ENCODE measurements around the gene SLC22A31. TPM values are rescaled to one million over a fixed set of nuclear protein-coding genes. Genes with fewer than 3 reads are reported as not detected.
A peak's percentile ranks its signal among the peaks of the same experiment; 100 is the strongest.

The SLC22A31 gene
- polyA plus RNA-seq, 3 donors, result 0.11 to 0.37 (median 0.24) TPM

DNA sequence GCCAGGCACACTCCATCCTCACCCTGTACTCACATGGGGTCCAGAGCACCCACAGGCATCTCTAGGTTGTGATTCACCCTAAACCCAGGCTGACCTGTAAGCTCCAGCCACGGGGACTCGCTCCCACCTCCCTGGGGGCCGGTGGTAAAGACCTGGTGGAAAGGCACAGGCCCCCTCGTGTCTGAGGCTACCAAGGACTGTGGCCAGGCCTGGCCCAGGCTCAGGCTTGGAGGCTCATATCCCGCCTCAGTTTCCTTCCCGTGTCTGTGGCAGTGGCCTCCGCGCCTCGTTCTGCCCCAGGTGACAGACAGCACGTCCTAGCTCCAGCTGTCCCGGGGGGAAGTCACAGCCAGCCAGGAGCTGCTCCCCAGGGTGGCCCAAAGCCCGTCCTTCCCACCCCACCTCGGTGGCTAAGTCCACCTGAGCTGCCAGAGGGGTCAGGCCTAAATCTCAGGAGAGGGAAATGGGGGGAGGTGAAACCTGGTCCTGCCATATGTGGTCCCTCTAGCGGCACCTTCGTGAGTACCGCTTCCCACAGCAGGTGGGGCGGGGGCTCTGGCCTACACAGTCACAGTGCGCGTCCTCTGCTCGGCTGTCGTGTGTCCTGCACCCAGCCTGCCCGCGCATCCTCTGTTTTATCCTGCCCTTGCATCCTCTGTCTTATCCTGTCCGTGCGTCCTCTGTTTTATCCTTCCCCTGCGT is 16.2 kb downstream of the SLC22A31 start:
- no peak for DNase-seq (ENCODE audit: low read depth in 3 of 3, low spot score in 2 of 3)

DNA sequence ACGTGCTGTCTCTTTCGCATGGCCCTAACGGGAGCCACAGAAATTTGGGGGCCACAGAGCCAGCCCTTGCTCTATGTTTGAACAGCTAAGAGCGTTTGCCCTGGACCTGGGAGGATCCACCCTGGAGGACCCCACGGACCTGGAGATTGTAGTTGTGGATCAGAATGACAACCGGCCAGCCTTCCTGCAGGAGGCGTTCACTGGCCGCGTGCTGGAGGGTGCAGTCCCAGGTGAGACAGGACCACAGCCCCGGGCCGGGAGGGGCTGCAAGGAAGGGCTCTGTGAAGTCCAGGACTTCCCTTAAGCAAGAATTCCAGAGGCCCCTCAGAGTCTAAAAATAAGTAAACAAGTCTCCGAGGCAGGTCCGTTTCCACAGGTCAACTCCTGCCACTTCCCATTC is 16.9 kb downstream of the SLC22A31 start:
- DNase-seq (ENCODE audit: low read depth in 3 of 3, low spot score in 2 of 3), result no peak

DNA sequence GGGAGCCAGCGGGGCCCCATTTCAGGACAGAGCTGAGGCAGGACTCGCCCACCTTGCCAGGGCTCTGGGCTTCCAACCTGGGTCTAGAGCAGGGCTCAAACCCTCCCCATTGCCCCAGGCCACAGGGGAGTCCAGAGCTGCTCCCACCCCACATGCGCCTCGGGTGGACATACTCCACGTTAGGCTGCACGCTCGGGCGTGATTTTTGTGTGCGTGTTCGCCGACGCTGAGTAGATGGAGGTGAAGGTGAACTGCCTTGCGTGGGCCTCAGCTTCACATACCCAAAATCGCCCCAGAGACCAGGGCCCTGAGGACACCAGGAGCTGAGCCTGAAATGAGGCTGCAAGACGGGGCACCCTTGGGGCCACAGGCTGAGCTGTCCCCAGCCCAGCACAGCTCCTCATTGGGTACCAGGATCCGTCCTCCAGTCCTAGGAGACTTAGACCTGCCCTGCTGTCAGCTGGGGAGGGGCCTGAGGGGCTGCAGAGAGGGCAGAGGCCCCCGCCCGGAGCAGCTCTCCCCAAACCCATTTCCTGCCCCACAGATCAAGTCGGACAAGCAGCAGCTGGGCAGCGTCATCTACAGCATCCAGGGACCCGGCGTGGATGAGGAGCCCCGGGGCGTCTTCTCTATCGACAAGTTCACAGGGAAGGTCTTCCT is 20.6 kb downstream of the SLC22A31 start:
- no peak for DNase-seq (ENCODE audit: low read depth in 3 of 3, low spot score in 2 of 3)

DNA sequence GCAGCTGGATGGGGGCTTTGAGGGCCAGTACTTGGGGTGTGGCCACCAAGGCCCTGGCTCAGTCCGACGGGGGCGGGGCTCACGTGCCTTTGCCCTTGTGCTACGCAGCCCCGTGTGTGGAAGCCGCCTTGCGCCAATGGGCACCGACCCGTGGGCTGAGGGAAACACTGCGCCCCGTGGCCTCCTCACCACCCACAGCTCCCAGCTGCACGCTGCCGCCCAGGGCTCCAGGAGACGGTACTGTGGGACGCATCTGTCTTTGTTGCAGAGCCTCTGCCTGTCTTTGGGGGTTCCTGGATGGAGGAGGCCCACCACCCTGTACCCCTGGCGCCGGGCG is 21.2 kb downstream of the SLC22A31 start:
- DNase-seq (ENCODE audit: low read depth in 3 of 3, low spot score in 2 of 3), result no peak

DNA sequence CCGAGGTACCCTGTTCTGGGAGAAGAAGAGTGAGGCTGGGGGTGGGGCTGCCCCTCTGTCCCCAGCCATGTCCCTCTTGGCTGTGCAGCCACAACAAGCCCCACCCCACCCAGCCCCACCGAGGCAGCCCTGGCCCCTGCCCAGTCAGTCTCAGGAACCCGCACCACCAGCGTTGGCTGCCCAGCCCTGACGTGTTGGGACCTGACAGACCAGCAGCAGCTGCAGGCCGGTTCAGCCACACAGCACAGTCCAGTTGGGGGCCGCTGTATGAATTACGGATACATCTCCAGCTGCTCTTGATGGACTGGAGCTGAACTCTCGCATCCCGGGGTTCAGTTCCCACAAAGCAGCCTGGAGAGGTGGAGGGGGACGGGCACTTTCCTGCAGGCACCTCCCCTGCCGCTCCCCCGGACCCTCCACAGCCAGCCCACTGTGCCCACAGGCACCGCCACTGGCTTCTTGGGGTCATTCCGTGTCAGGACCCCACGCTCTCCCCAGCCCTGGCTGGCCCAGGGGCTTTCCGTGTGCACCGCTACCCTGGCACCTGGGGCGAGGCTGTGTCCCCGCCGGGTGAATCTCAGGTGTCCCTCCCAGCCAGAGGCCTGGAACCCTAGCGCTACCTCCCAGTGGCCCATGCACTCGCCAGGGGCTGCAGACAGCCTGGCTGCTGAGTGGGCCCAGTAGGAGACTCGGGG is 21.7 kb downstream of the SLC22A31 start:
- DNase-seq (ENCODE audit: low read depth in 3 of 3, low spot score in 2 of 3), result no peak

DNA sequence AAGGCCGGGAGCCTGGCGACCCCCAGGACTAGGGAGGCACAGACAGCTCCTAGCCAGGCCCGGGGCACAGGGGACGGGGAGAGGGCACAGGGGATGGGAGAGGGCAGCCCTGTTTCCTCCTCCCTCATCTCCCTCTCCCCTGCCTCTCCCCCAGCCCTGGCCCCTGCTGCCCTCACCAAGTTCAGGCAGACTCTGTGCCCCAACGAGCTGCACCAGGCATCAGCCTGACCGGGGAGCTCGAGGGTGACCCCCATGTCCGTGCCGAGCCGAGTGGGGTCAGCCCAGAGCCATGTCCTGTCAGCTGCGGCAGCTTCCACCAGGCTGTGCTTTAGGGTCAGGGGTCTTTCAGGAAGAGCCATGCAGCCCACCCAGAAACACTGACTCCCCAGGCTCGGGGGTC is 22.8 kb downstream of the SLC22A31 start:
- no peak for DNase-seq (ENCODE audit: low read depth in 3 of 3, low spot score in 2 of 3)

DNA sequence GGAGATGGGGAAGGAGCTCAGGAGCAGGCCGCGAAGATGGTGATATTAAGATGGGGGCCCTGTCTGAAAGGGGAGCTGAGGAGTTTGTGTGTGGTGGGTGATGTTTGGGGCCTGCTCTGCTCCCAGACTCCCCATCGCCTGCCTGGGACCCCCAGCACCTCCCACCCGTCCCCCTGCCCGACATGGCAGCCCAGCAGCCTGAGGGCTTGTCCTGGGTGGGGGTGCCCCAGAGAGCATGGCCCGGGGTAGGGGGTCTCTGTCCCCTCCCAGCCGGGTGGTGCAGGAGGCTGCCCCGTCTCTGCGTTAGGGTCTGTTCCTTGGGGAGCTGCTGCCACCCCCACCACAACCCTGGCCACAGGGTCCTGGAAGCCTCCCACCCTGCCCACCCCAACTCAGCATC is 23.6 kb downstream of the SLC22A31 start:
- no peak for DNase-seq (ENCODE audit: low read depth in 3 of 3, low spot score in 2 of 3)

DNA sequence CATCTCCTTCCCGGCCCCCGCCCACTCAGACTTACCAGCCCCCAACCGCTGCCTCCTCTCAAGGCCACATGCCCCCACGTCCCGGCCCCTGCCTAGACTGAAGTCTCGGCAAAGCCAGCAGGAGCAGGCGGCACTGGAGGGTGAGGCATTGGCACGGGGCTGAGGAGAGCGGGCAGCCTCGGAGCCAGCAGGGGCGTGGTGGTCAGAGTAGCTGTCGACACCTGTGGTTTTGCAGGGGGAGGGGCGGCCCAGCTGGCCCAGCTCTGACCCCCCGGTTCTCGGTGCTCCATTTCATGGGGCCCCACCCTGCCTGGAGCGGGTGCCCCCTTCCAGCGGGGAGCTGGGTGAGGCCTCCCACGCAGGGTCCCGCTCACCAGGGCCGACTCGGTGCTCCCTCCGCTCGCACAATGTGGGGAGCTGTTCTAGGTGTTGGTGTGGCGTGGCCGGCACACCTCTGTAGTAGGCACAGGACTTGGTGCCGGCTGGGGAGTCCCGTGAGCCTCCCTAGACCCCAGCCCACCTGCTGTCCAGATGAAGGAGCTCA is 24.1 kb downstream of the SLC22A31 start:
- no peak for DNase-seq (ENCODE audit: low read depth in 3 of 3, low spot score in 2 of 3)

DNA sequence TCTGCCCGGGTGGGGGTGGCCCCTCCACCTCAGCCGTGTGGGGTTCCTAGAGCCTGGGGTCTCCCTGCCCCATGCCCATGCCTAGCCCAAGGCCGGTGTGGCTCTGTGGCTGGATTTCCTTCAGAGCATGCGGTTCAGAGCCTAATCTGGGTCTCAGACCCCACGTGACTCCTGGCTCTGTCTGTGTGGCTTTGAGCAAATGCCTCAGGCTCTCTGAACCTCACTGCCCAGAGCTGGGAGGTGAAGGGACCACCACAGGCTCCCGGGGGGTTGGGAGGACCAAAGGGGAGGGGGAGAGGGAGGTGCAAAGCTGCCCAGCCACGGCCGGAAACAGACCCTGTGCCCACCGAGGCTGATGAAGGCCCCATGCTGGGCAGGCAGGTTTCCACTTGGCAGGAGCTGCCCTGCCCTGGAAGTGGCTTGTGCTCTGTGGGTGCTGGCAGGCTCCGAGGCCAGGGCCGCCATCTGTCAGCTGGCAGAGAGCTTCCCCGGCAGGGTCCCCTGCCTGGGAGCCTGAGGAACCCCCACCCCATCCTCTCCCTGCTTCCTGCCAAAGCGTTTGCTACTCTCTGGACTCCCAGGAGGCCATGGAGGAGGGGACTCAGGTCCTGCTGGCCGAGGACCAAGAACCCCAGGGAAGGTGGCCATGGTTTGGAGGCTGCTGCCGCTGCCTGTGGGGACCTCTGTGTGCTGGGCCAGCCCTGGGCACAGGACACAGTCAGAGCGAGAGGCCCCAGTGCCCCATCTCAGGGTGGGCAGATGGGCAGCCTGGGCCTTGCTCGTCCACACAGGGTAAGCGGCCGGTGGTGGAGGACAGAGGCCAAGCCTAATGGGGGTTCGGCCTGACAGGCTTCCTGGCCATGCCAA is 24.8 kb downstream of the SLC22A31 start:
- DNase-seq (ENCODE audit: low read depth in 3 of 3, low spot score in 2 of 3), result no peak

DNA sequence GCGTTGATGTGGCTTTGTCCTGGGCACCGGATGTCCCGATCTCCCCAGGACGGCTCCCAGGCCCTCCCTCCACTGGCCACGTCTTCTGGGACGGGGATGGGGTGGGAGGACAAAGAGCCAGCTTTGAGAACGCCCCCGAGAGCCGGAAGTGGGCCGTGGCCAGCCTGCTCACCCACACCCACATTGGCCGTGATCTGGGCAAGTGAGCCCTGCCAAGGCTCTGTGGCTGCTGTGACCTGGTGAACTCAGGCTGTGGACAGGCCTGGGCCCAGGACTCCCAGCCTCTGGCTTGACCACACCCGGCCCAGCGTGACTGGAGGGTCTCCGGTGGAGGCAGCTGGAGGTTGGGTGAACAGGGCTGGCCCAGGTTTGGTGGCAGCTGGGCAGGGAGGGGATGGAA is 25.5 kb downstream of the SLC22A31 start:
- no peak for DNase-seq (ENCODE audit: low read depth in 3 of 3, low spot score in 2 of 3)

DNA sequence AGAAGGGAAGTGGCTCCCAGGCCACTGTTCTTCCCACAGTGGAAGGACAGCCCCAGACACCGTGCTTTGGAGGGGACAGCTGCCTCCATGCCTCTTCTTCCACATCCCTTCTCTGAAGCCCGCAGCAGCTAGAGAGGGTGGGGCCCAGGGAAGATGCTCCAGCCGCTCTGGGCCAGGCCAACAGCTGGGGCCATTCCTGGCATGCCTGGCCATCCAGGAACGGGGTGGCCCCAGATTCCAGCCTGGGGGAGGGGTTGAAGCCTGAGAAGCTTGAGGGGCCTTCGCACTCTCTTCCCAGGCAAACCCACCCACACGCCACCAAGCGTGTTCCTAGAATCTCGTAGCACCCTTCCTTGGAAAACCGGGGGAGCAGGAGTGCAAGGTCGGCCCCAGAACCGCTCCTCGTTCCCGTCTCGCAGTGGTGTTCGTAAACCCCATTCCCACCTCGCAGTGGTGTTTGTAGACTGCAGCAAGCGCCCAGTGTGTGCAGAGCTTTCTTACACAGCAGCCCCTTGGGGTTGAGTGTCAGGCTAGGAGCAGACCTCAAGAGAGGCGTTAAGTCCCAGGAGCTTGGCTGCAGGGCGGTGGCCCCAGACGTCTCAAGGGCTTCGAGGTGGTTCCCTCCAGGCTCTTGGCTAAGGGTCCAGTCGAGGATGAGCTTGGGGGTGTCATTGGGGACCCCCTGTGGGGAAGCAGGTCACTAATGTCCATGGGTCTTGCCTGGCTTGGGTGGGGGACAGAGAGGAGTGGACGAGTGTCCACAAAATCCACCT is 26.1 kb downstream of the SLC22A31 start:
- DNase-seq (ENCODE audit: low read depth in 3 of 3, low spot score in 2 of 3), result no peak

DNA sequence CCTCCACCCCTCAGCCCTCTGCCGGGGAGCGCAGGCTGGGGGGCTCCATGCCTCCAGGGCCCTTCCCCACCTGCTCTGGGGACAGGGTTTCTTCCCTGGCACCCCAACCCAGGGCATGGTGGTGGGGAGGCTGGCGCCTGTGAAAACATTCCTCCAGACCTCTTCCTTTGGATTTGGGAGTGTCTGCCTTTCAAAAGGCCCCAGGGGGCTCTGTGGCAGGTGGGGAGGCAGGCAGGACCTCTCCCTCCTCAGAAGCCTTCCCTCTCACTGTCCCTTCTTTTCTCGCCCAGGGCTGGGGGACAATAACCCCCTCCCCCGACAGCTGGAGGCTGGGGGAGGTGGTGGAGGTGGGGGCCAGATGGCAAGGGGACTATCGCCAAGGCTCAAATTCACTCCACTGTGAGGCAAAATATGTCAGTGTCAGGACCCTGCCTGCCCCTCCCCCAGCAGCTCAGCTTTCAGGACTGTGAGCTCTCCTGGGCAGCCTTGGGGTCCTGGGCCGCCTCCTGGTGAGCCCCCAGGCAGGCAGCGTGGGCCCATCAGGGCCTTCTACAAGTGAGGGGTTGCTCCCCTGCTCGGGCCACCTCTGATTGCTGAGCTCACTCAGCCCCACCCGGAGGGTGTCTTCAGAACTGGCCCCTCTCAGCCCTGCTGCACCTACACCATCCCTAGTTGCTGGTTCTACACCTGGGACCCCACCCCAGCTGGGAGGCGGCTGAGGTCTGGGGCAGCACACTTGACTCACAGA is 27.0 kb downstream of the SLC22A31 start:
- DNase-seq (ENCODE audit: low read depth in 3 of 3, low spot score in 2 of 3), result no peak

DNA sequence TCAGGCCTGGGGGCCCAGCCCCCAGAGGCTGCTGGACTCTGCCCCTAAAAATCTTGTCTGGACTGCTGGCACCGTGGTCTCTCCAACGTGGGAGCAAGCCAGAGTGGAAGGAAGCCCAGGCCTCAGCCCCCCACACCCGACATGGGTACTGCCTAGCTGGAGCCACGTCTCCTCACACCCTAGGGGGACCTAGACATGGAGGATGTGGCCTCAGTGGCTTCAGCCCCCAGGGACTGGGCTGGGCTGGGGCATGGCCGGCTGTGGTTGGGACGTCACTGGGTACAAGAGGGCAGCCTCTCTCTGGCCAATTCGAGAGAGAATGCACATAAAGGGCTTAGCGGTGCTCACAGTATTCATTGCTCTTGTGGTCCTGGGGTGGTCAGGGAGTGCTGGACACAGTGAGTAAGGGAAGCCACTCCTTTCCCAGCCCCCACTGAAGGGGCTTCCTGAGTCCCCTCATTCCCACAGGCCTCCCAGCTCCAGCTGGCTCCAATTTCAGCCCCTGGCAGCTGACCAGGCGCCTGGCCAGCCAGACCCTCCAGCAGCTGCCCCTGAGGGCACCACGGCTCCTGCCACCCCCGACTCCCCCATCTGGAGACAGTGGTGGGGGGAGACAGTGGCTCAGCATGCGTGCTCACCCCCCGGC is 27.7 kb downstream of the SLC22A31 start:
- DNase-seq (ENCODE audit: low read depth in 3 of 3, low spot score in 2 of 3), result no peak

DNA sequence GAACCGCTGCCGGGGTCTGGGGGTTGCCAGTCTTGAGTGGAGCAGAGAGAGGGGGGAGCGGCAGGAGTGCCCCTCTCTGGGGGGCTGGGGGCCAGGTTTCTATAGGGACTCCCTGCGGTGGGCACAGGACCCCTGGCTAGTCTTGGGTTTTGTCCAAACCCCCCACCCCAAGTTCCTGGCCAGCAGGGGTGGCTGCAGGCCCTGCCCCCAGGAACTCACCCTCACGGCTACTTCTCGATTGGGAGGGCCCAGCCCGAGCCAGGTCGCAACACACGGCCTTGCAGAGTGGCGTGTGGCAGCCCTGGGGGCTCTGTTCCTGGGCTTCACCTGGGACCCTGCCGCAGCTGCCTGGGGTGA is 28.2 kb downstream of the SLC22A31 start:
- no peak for DNase-seq (ENCODE audit: low read depth in 3 of 3, low spot score in 2 of 3)

DNA sequence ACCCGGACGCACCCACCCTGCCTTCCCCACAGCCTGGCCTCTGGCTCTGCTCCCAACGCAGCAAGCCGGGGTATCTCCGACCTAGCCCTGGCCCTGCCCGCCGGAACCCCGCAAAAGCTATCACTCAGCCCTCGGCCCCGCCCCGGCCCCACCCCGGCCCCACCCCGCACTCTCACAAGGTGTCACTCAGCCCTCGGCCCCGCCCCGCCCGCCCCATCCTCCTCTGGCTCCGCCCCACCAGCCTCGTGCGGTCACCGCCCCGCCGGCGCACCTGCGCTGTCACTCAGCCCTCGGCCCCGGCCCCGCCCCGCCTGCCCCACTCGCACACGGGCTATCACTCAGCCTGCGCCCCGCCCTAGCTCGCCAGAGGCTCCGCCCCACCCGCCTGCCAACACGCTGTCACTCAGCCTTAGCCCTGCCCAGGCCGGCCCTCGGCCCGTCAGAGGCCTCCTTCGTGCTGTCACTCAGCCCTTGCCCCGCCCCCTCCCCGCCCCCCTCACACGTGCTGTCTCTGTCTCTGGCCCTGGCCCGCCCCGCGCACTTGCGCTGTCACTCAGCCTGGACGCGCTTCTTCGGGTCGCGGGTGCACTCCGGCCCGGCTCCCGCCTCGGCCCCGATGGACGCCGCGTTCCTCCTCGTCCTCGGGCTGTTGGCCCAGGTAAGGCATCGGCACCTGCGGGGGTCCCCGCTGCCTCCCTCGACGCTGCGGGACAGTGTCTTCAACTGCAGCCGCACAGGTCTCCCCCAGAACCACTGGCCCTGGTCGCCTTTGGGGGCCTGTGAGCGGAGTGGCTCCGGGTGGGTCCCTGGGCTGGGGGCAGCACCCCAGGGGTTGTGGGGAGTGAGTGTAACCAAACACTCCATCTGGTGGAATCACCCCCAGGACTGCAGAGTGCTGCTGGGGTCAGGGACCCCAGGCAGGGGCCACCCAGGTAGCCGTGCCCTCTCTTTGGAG is 28.8 kb downstream of the SLC22A31 start, which contains the start of gene CDH15:
Gene CDH15 (plus strand): TSS at position 533 of the 955 bp plus-strand sequence. CDS start 84 bp downstream, at position 617.
- DNase-seq (ENCODE audit: low read depth in 3 of 3, low spot score in 2 of 3), result peak; percentile 63 to 81 (median 76)

DNA sequence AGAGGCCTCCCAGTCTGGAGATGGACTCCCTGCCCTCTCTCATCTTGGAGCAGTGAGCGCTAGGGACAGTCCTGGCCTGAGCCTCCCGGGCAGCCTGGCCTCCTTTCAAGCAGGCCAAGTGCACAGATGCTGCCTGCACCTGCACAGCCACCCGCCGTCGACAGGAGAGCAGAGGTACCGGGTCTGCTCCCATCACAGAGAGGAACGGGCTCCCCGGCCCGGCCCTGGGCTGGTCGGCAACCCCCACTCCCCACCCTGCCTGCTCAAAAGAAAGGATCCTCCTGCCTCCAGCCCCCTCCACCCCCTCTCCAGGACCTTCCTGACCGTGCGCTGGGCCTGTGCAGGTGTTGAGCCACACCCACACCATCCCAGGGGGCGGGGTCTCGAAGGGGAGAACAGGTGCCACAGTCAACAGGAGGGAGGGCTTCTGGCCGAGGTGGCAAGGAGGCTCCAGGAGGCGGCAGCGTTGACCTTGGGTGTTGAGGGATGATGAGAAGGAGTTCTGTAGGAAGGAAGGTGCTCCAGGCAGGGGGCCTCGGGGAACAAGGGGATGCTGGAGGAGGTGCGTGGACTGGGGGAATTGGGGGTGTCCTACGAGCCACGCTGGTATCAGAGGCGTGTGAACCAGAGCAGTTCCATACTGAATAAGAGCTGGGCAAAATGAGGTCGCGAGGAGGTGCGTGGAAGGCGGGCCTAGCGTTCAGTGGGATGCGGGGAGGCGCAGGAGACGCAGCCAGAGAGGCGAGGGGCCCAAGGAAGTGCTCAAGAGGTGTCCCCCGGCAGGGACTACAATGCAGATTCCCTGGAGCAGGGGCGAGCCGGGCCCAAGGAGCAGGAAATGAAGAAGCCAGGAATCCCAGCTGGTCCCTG is 29.8 kb downstream of the SLC22A31 start:
- no peak for DNase-seq (ENCODE audit: low read depth in 3 of 3, low spot score in 2 of 3)

DNA sequence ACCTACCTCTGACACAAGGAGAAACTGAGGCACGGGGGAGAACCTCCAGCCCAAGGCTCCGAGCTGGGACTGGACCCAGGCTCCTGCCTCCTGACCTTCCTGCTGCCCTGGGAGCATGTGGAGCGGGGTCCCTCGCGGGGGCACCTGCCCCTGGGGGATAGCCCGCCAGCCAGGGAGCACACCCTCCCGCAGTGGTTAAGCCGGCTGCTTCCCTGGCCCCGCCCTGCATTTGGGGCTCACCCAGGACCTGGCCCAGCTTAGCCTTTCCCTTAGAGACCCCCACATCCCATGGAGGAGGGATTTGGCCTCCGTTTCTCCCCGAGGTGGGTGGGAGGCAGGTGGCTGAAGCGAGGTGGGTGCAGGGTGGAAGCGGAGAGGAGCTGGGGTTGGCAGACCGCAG is 30.6 kb downstream of the SLC22A31 start:
- DNase-seq (ENCODE audit: low read depth in 3 of 3, low spot score in 2 of 3), result no peak

Data from right renal cortex interstitium (tissue), 3 donors.